GM19328 (cell line): ENCODE results near the gene ROBO1.

Experiments used
- ATAC-seq: cut with Tn5 transposase; IDR thresholded peaks from one replicate; pipeline ENCODE4 v1.9.1; 2021; ENCODE audit warnings: mild to moderate bottlenecking, moderate library complexity; ENCODE audit not compliant: unreplicated experiment

ROBO1 gene

DNA sequence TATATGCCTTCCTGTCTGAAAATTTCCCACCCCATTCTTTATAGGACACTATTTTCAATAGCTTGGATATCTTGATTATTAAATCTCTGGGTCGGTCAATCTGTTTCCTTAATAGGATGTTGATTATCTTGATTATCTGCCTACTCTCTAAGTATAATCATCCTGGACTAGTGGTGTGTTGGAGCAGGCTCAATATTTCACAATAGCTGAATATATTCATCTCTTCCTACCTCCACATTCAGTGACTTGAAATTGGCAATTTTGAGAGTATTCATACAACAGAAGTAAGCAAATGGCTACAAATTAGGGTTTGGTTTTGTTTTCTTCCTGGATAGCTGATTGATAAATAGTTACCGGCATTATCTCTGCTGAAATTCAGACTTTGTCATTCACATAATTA is 1162.6 kb downstream of the ROBO1 start:
- ATAC-seq, result no peak

GRCh38 chr3:78604341-78604740 is 1163.5 kb downstream of the ROBO1 start:
- no peak for ATAC-seq

GRCh38 chr3:78601249-78601648 is 1166.5 kb downstream of the ROBO1 start:
- no peak for ATAC-seq

- no peak for ATAC-seq
Observed at GRCh38 chr3:78589778-78590177, 1178.0 kb downstream of the ROBO1 start.

DNA sequence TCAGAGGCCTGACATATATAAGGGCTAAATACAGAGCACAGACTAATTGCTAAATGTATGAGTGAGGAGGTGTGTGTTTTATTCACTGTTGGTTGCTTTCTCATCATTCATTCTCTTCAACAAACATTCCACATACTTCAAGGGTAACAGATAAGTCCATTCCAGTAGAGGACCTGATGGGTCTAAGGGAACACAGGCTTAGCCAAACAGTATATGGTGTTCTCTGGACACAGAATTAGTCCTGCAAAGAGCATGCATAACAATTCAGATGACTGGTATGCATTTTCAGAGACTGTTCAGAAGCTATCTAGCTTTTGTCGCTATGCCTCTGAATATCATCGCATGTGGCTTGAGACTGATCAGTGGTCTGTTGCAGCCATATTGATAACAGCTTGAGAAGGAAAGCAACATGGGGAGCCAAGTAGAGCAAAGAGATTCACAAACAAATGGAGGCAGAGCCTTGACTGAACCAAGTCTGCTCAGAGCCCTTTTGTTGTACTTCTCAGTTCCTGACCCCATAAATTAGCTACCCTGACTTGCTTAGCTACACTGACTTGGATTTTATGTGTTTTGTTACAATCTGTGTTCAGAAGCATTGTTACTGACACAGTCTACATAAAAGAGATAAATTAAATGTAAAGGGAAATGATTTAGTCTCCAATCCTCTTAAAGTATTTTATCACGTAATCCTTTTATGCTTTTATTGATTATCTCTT is 1178.7 kb downstream of the ROBO1 start:
- no peak for ATAC-seq

DNA sequence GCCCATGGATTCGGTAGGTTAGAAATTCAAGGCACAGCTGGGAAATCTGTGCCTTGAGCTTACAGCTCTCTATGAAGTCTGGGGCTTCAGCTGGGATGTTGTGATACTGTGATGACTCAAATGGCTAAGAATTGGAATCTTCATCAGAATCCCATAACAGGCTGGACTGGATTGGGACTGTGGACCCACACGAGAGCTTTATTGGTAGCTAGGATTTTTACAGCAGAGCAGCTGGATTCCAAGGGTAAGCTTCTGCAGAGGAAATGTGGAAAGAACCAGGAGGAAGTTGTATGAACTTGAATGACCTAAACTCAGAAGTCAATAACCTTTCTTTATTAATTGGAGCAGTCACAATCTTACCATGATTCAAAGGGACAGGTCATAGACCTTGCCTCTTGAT is 1187.1 kb downstream of the ROBO1 start:
- ATAC-seq, result no peak

DNA sequence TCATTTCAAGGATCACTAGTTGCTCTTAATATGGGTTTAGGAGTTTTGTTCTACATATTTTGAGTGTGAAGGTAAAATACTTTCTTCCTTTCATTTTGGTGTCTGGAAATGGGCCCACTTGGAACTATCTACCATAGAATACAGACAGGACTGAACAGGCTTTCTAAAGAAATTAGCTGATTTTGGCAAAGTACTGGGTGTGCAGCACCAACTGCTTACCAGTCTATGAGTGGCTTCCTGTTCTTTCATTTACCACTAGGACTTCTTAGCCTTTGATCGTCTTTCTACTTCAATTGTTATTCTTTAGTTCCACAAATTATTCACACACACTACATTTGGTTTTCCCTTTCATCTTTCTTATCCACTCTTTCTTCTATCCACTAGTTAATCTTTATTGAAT is 1196.3 kb downstream of the ROBO1 start:
- no peak for ATAC-seq

DNA sequence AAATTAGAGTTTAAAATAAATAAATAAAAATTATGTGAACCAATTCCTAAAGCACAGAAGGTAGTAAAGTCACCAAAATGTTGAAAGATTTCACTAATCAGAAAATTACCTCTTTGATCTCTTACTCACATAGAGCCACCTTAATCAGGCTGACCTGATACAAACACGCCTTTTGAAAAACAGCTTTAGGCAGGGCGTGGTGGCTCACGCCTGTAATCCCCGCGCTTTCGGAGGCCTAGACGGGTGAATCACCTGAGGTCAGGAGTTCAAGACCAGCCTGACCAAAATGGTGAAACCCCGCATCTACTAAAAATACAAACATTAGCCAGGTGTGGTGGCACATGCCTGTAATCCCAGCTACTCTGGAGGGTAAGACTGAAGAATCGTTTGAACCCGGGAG is 1197.3 kb downstream of the ROBO1 start:
- no peak for ATAC-seq

DNA sequence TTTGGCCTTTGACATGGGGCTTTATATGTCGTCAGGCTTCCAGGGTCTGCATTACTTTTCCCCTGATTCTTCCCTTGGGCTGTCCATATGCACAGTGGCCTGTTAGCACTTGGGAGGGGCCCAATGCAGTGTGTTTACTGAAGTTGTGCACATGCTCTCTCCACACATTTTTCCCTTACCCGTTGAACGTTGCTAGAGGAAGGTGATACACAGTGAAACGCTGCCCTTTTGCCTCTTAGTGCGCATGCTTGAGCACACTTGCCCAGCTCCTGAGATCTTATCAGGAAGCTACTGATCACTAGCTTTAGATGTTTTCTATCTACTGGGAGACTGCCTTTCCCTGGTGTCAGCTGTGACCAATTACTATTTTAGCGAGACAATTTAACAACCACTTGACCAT is 1198.0 kb downstream of the ROBO1 start:
- no peak for ATAC-seq

- ATAC-seq, result no peak
Observed at GRCh38 chr3:78565712-78566111, 1202.1 kb downstream of the ROBO1 start.

GRCh38 chr3:78562328-78562727 is 1205.5 kb downstream of the ROBO1 start:
- ATAC-seq, result no peak
